Lower leg skin (tissue), 4 donors: ENCODE measurements around the gene EVI5. TPM values are rescaled to one million over a fixed set of nuclear protein-coding genes. Genes with fewer than 3 reads are reported as not detected.
"Not testable (repeated sequence)": the region's sequence is repeated elsewhere in the genome, so short reads cannot be mapped to it uniquely, and the experiment has no call there.

Source experiments
- DNase-seq, 2 donors: peaks; one replicate each; pipeline ENCODE4 v3.0.0-alpha.2; 2019; ENCODE audit warnings: low spot score in 2 of 2
- H3K4me3 ChIP-seq: fragments of 200-600 bp; sonication (generic); 2 replicates; pipeline ENCODE4 v1.5.1; 2017; ENCODE audit warnings: mild to moderate bottlenecking, low read depth; ENCODE audit not compliant: poor library complexity, severe bottlenecking
- POLR2A ChIP-seq, 2 donors: fragments of 450-650 bp; IDR thresholded peaks; one replicate each; pipeline ENCODE4 v1.6.1; 2016 to 2017; ENCODE audit warnings: antibody characterized with exemption in 2 of 2, mild to moderate bottlenecking in 1 of 2, moderate library complexity in 1 of 2
- WGBS, 2 donors: methylation state at CpG; one replicate each; pipeline ENCODE4 v1.1.5; 2018; 5-methylcytosine and 5-hydroxymethylcytosine counted together
- intact Hi-C: fragments of 100-400 bp; cut with DNase I; formaldehyde crosslinking; loops from one replicate; pipeline ENCODE4 v1.15.0; 2023; ENCODE audit warnings: low total_unique reads
- total RNA-seq, 4 donors: library from RNA; depleted of rRNA; stranded (reverse); fragments of >200 nt; gene quantifications; one replicate each; pipeline ENCODE4 v1.1.0, GENCODE V29; 2016
- TF ChIP-seq, protein P1 (sequence below), 3 donors: fragments of 450-650 bp; IDR thresholded peaks; one replicate each; pipeline ENCODE4 v1.5.1; 2016; ENCODE audit warnings: antibody characterized with exemption in 3 of 3, mild to moderate bottlenecking in 3 of 3, moderate library complexity in 2 of 3

Gene EVI5
- total RNA-seq, 4 donors from 2014 or later = 14.2 to 26.3 (median 21.4) TPM

GRCh38 chr1:92623187-92623778 lies 161.6 kb downstream of the EVI5 start:
- no peak for DNase-seq
- TF ChIP-seq POLR2A (IDR thresholded peaks at IDR 0.05) = no peak
- TF ChIP-seq, protein P1, sequence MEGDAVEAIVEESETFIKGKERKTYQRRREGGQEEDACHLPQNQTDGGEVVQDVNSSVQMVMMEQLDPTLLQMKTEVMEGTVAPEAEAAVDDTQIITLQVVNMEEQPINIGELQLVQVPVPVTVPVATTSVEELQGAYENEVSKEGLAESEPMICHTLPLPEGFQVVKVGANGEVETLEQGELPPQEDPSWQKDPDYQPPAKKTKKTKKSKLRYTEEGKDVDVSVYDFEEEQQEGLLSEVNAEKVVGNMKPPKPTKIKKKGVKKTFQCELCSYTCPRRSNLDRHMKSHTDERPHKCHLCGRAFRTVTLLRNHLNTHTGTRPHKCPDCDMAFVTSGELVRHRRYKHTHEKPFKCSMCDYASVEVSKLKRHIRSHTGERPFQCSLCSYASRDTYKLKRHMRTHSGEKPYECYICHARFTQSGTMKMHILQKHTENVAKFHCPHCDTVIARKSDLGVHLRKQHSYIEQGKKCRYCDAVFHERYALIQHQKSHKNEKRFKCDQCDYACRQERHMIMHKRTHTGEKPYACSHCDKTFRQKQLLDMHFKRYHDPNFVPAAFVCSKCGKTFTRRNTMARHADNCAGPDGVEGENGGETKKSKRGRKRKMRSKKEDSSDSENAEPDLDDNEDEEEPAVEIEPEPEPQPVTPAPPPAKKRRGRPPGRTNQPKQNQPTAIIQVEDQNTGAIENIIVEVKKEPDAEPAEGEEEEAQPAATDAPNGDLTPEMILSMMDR (IDR thresholded peaks at IDR 0.05) = no peak
- intact Hi-C loops = no loop called here
- WGBS, 2 donors = 78 to 87% methylated on average over 3 of the region's 3 CpGs
- no peak overlapping the region for H3K4me3 ChIP-seq

GRCh38 chr1:92619466-92620189 lies 165.3 kb downstream of the EVI5 start:
- intact Hi-C loops = no loop called here
- TF ChIP-seq POLR2A (IDR thresholded peaks at IDR 0.05) = no peak
- TF ChIP-seq, protein P1 (IDR thresholded peaks at IDR 0.05) = no peak
- 90 to 95% methylated on average over 13 of the region's 13 CpGs for WGBS, 2 donors
- DNase-seq = no peak
- no peak overlapping the region for H3K4me3 ChIP-seq

GRCh38 chr1:92601044-92601443 lies 183.9 kb downstream of the EVI5 start:
- TF ChIP-seq, protein P1 (IDR thresholded peaks at IDR 0.05) = no peak
- no peak for TF ChIP-seq POLR2A (IDR thresholded peaks at IDR 0.05)
- WGBS, 2 donors = 82 to 91% methylated on average over 2 of the region's 2 CpGs
- intact Hi-C loops = no loop called here
- H3K4me3 ChIP-seq = no peak overlapping the region
- DNase-seq = no peak

DNA sequence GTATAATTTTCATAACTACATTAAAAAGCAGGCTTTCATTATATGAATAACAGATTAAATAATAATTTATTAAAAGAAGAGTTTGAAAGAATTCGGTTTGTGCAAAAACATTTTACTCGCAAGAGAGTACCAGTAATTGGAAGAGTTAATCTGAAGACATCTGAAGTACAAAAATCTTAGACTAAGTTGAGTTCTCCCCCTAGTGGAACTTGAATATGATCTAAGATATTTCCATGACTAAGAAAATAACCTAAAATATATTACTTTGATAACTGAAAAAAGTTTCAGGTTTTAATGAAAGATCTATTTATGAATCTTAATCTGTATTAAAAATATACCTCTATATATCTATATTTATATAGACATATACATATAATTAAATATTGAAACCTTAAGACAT lies 185.7 kb downstream of the EVI5 start:
- no peak for DNase-seq
- TF ChIP-seq, protein P1 (IDR thresholded peaks at IDR 0.05) = no peak
- no peak for TF ChIP-seq POLR2A (IDR thresholded peaks at IDR 0.05)
- 44 to 48% methylated on average over 2 of the region's 2 CpGs for WGBS, 2 donors
- intact Hi-C loops = no loop called here
- H3K4me3 ChIP-seq = no peak overlapping the region

DNA sequence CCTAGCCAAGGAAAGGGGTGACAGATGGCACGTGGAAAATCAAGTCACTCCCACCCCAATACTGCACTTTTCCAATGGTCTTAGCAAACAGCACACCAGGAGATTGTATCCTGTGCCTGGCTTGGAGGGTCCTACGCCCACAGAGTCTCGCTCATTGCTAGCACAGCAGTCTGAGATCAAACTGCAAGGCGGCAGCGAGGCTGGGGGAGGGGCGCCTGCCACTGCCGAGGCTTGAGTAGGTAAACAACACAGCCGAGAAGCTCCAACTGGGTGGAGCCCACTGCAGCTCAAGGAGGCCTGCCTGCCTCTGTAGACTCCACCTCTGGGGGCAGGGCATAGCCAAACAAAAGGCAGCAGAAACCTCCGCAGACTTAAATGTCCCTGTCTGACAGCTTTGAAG lies 195.5 kb downstream of the EVI5 start:
- DNase-seq, H3K4me3 ChIP-seq, intact Hi-C loops: not testable (repeated sequence)
- 83 to 89% methylated on average over 5 to 9 of the region's 9 CpGs for WGBS, 2 donors

GRCh38 chr1:92587445-92587844 lies 197.5 kb downstream of the EVI5 start:
- WGBS, 2 donors = 93% methylated on average over 2 of the region's 2 CpGs
- intact Hi-C loops = no loop called here
- no peak for TF ChIP-seq POLR2A (IDR thresholded peaks at IDR 0.05)
- TF ChIP-seq, protein P1 (IDR thresholded peaks at IDR 0.05) = no peak

More at GRCh38 chr1:92587445-92587844, 197.5 kb downstream of the EVI5 start:
- no peak overlapping the region for H3K4me3 ChIP-seq
- no peak for DNase-seq
